NB4 (cell line): Measurements from ENCODE around the gene PHF20.

Source experiments
- CTCF ChIP-seq: IDR thresholded peaks from one replicate; pipeline ENCODE4 v1.5.1; 2012; ENCODE audit warnings: low read depth, low read length
- MAX ChIP-seq: IDR thresholded peaks from 2 replicates; pipeline ENCODE4 v1.6.1; 2011; ENCODE audit warnings: low read depth, low read length
- POLR2A ChIP-seq: IDR thresholded peaks from 2 replicates; pipeline ENCODE4 v1.6.1; 2011; ENCODE audit warnings: mild to moderate bottlenecking; ENCODE audit not compliant: insufficient read length; ENCODE audit errors: extremely low read depth

- TF ChIP-seq CTCF (no peak), MAX (no peak), POLR2A (no peak)
Observed at GRCh38 chr20:35726842-35727711, 44.7 kb upstream of the PHF20 start.
